Lung (tissue), 12 donors: ENCODE results near the gene AKAP8L. TPM values are rescaled to one million over a fixed set of nuclear protein-coding genes. Genes with fewer than 3 reads are reported as not detected.
"Not testable (repeated sequence)": the region's sequence is repeated elsewhere in the genome, so short reads cannot be mapped to it uniquely, and the experiment has no call there.

Experiments
- ATAC-seq: fragments of 200-7000 bp; cut with Tn5 transposase; one replicate; pipeline ENCODE4 v1.9.1; 2020; ENCODE audit warnings: moderate number of reproducible peaks; ENCODE audit not compliant: insufficient read depth, low FRiP score
- DNase-seq, 3 donors: peaks; one replicate each; pipeline ENCODE4 v3.0.0-alpha.2; 2013 to 2017
- H3K27ac ChIP-seq, 2 donors: one replicate each; pipeline ENCODE4 v1.5.1; 2013; ENCODE audit warnings: mild to moderate bottlenecking in 2 of 2, moderate library complexity in 2 of 2, control low read depth in 1 of 2, inconsistent platforms in 1 of 2, low read depth in 1 of 2, low read length in 1 of 2
- H3K27me3 ChIP-seq, 3 donors: one replicate each; pipeline ENCODE4 v1.5.1; 2013; ENCODE audit warnings: low read length in 2 of 3; ENCODE audit not compliant: control insufficient read depth in 3 of 3, insufficient read depth in 3 of 3
- H3K36me3 ChIP-seq, 4 donors: one replicate each; pipeline ENCODE4 v1.5.1; 2013; ENCODE audit warnings: low read length in 4 of 4, mild to moderate bottlenecking in 1 of 4, moderate library complexity in 1 of 4; ENCODE audit not compliant: control insufficient read depth in 4 of 4, insufficient read depth in 4 of 4
- H3K4me1 ChIP-seq, 5 donors: one replicate each; pipeline ENCODE4 v1.5.1; 2013; ENCODE audit warnings: low read length in 5 of 5, mild to moderate bottlenecking in 2 of 5, moderate library complexity in 1 of 5; ENCODE audit not compliant: control insufficient read depth in 5 of 5, insufficient read depth in 5 of 5
- H3K4me3 ChIP-seq: one replicate; pipeline ENCODE4 v1.5.1; 2013; ENCODE audit warnings: mild to moderate bottlenecking, control low read depth, moderate library complexity
- H3K9ac ChIP-seq, 2 donors: one replicate each; pipeline ENCODE4 v1.5.1; 2013; ENCODE audit warnings: low read length in 2 of 2, control low read depth in 1 of 2; ENCODE audit not compliant: insufficient read depth in 1 of 2
- H3K9me3 ChIP-seq, 4 donors: one replicate each; pipeline ENCODE4 v1.5.1; 2013; ENCODE audit warnings: low read length in 3 of 4, mild to moderate bottlenecking in 1 of 4, moderate library complexity in 1 of 4; ENCODE audit not compliant: control insufficient read depth in 4 of 4, insufficient read depth in 3 of 4
- CTCF ChIP-seq: IDR thresholded peaks from 2 replicates; pipeline ENCODE4 v1.5.1; 2012; ENCODE audit warnings: mild to moderate bottlenecking; ENCODE audit errors: control extremely low read depth, extremely low read depth
- WGBS, 2 donors: extraction: QIAGEN DNeasy Blood & Tissue Kit; methylation state at CpG; one replicate each; pipeline ENCODE4 v1.1.7; 2013; 5-methylcytosine and 5-hydroxymethylcytosine counted together
- polyA plus RNA-seq, 2 donors: library from polyadenylated mRNA; stranded (reverse); fragments of 200-250 nt; gene quantifications; one replicate each; pipeline ENCODE4 v1.2.1, GENCODE V29; 2013
- total RNA-seq, 2 donors: library from RNA; depleted of rRNA in 1 of 2; stranded (reverse); fragments of >200 nt in 1 of 2; gene quantifications; one replicate each; pipeline ENCODE4 v1.2.1, GENCODE V29; 2014 to 2021
- donor health status: control.
- donor health status: control.
- donor health status: Bipolar disorder and iron deficiency.
- donor health status: healthy.
- donor health status: DM: yes; HTN: yes; CAD: no.

The AKAP8L gene
- total and polyA plus RNA-seq, 4 donors, result 52.5 to 118 (median 80.2) TPM

DNA sequence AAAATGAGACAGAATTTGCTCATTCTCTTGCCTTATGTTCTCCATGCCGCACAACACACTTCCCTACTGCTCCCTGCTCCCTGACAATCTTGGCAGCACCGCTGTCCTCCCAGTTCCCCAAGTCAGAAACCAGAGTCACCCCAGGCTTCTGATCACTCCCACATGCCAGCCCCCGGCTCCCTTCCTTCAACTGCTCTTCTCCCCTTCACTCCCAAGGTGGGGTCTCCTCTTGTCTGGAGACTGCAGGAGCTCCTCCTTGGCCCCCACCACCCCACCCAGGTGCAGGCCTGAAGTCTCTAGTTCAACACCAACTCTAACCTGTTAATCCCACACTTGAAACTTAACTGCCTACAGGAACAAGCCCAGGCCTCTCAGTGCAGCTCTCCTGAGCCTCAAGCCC lies 22.4 kb downstream of the AKAP8L start:
- H3K4me3 ChIP-seq, result no peak overlapping the region
- WGBS, 2 donors, result 99 to 100% methylated on average over 3 of the region's 3 CpGs
- DNase-seq, result no peak
- H3K4me1 ChIP-seq, result no peaks in the 10 kb centered on the region
- no peak for ATAC-seq
- H3K9ac ChIP-seq, result no peak overlapping the region
- no peak overlapping the region for H3K27ac ChIP-seq
- TF ChIP-seq CTCF, result no peak
- H3K36me3 ChIP-seq, result peaks cover 25 to 67% (median 48%) of the 10 kb centered on the region in 4 donors
- H3K9me3 ChIP-seq, result no peaks in the 10 kb centered on the region
- H3K27me3 ChIP-seq, result no peaks in the 10 kb centered on the region

DNA sequence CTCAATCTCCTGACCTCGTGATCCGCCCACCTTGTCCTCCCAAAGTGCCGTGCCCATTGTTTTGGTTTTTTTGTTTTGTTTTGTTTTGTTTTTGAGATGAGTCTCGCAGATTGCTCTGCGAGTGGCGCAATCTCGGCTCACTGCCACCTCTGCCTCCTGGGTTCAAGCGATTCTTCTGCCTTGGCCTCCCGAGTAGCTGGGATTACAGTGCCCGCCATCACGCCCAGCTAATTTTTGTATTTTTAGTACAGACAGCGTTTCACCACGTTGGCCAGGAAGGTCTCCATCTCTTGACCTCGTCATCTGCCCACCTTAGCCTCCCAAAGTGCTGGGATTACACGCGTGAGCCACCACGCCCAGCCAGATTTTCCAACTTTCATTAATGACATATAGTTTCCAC lies 23.5 kb downstream of the AKAP8L start:
- H3K27me3 ChIP-seq, H3K27ac ChIP-seq, H3K4me1 ChIP-seq, H3K9me3 ChIP-seq, ATAC-seq, DNase-seq, H3K4me3 ChIP-seq, H3K9ac ChIP-seq: not testable (repeated sequence)
- peaks cover 25 to 56% (median 44%) of the 10 kb centered on the region in 4 donors for H3K36me3 ChIP-seq
- 94 to 95% methylated on average over 17 of the region's 17 CpGs for WGBS, 2 donors

GRCh38 chr19:15394426-15394825 lies 24.4 kb downstream of the AKAP8L start:
- no peak for TF ChIP-seq CTCF
- no peaks in the 10 kb centered on the region for H3K4me1 ChIP-seq
- DNase-seq, result no peak
- no peak overlapping the region for H3K9ac ChIP-seq
- H3K4me3 ChIP-seq, result no peak overlapping the region
- no peaks in the 10 kb centered on the region for H3K27me3 ChIP-seq
- no peak for ATAC-seq
- H3K27ac ChIP-seq, result no peak overlapping the region
- 94% methylated on average over 5 of the region's 5 CpGs for WGBS, 2 donors
- no peaks in the 10 kb centered on the region for H3K9me3 ChIP-seq
- peaks cover 25 to 49% (median 44%) of the 10 kb centered on the region in 4 donors for H3K36me3 ChIP-seq

DNA sequence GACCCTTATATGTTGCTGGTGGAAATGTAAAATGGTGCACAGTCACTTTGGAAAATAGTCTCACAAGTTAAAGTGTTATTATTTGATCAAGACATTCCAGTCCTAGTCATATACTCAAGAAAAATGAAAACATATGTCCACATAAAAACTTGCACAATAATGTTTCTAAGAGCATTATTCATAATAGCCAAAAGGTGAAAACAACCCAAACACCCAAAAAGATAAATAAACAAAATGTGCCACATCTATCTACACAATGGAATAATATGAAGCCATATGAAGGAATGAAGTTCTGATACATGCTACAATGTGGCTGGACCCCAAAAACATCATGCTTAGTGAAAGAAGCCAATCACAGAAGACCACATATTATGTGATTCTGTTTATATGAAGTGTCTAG lies 24.8 kb downstream of the AKAP8L start:
- no peak overlapping the region for H3K9ac ChIP-seq
- no peak for DNase-seq
- H3K9me3 ChIP-seq, result no peaks in the 10 kb centered on the region
- peaks cover 25 to 45% (median 43%) of the 10 kb centered on the region in 4 donors for H3K36me3 ChIP-seq
- no peak overlapping the region for H3K27ac ChIP-seq
- no peak for ATAC-seq
- no peak overlapping the region for H3K4me3 ChIP-seq
- TF ChIP-seq CTCF, result no peak
- H3K27me3 ChIP-seq, result no peaks in the 10 kb centered on the region
- H3K4me1 ChIP-seq, result no peaks in the 10 kb centered on the region
